IPS DF 19.7 (cell line): ENCODE measurements around the gene RNF214.
"Not testable (repeated sequence)": the region's sequence is repeated elsewhere in the genome, so short reads cannot be mapped to it uniquely, and the experiment has no call there.

ENCODE experiments used
- DNase-seq: peaks from one replicate; pipeline ENCODE4 v3.0.0-alpha.2; 2013; ENCODE audit warnings: low read depth, low spot score

The RNF214 gene

GRCh38 chr11:117315285-117316196 lies 83.1 kb downstream of the RNF214 start:
- no peak for DNase-seq

- DNase-seq: peak; percentile 73
These were observed 83.9 kb downstream of the RNF214 start, which contains the start of gene BACE1 for GRCh38 chr11:117316197-117316961. Gene BACE1, minus strand, starts transcription at chr11:117316256. Its CDS starts 461 bp downstream, at chr11:117315795.

- DNase-seq: no peak
These were observed 86.3 kb downstream of the RNF214 start for GRCh38 chr11:117318738-117319137.

- DNase-seq: no peak
These were observed 86.9 kb downstream of the RNF214 start for GRCh38 chr11:117319214-117319840.

GRCh38 chr11:117327255-117327566 lies 94.7 kb downstream of the RNF214 start:
- DNase-seq: not testable (repeated sequence)

GRCh38 chr11:117327567-117328374 lies 95.3 kb downstream of the RNF214 start, which contains the start of gene CEP164:
Gene CEP164, plus strand, starts transcription at chr11:117327854. Its CDS starts 10,733 bp downstream, at chr11:117338587.
- peak; percentile 94 for DNase-seq

GRCh38 chr11:117328375-117329010 lies 96.0 kb downstream of the RNF214 start:
- DNase-seq: peak; percentile 3

GRCh38 chr11:117332843-117333242 lies 100.4 kb downstream of the RNF214 start:
- DNase-seq: no peak

GRCh38 chr11:117333917-117334316 lies 101.4 kb downstream of the RNF214 start:
- no peak for DNase-seq

- no peak for DNase-seq
These were observed 102.4 kb downstream of the RNF214 start for GRCh38 chr11:117334896-117335295.

GRCh38 chr11:117335399-117335798 lies 102.9 kb downstream of the RNF214 start:
- DNase-seq: no peak
